ENCODE data around the gene LRIG1.

LRIG1 gene

DNA sequence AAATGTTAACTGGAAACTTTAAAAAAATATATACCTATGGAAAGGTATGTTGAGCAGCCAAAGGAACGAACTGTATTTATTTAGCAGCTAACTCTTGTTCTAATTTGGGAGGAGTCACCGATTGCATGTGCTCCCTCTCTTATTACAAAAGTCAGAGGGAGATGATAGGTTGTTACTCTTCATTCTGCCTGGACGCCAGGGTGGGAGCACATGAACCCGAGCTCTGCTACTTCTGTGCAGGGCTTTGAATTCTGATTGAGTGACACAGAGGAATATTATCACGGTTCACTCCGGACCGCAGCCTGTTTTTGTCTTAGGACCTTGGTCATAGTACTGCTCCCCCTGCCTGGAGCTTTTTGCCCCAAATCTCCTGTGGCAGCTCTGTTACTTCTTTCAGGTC is 36.9 kb upstream of the LRIG1 start:
- DNase-seq (ENCODE audit: low read depth, low spot score): no peak
- in situ Hi-C loops (cut with HindIII; ENCODE audit: low sequenced_read_pairs): no loop called here
- H3K4me3 ChIP-seq (ENCODE audit: low read depth, low read length): no peak overlapping the region
- TF ChIP-seq CTCF (IDR thresholded peaks at IDR 0.05; ENCODE audit: low read depth, low read length): no peak

GRCh38 chr3:66536791-66537190 is 36.0 kb upstream of the LRIG1 start:
- in situ Hi-C loops (cut with HindIII; ENCODE audit: low sequenced_read_pairs): no loop called here

GRCh38 chr3:66534304-66534845 is 33.6 kb upstream of the LRIG1 start:
- no peak for DNase-seq (ENCODE audit: low read depth, low spot score)
- TF ChIP-seq CTCF (IDR thresholded peaks at IDR 0.05; ENCODE audit: low read depth, low read length): no peak
- in situ Hi-C loops (cut with HindIII; ENCODE audit: low sequenced_read_pairs): no loop called here
- H3K4me3 ChIP-seq (ENCODE audit: low read depth, low read length): no peak overlapping the region

More at GRCh38 chr3:66536791-66537190, 36.0 kb upstream of the LRIG1 start:
- no peak for TF ChIP-seq CTCF (IDR thresholded peaks at IDR 0.05; ENCODE audit: low read depth, low read length)
- no peak for DNase-seq (ENCODE audit: low read depth, low spot score)
- H3K4me3 ChIP-seq (ENCODE audit: low read depth, low read length): no peak overlapping the region

DNA sequence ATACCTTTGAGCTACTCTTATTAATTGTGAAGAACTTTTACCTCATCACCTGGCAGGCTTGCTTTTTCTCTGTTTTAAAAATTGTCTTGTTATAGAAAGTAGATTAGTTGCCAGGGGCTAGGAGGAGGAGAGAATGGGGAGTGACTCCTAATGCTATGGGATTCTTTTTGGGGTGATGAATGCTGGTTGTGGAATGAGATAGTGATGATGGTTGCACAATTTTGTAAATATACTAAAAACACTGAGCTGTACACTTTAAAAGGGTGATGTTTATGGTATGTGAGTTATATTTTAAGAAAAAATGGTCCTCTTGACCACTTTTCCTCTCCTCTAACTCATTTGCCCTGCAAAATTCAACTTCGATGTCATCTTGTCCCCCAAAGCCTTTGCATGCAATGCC is 31.8 kb upstream of the LRIG1 start:
- DNase-seq (ENCODE audit: low read depth, low spot score): no peak
- no peak for TF ChIP-seq CTCF (IDR thresholded peaks at IDR 0.05; ENCODE audit: low read depth, low read length)
- no peak overlapping the region for H3K4me3 ChIP-seq (ENCODE audit: low read depth, low read length)
- in situ Hi-C loops (cut with HindIII; ENCODE audit: low sequenced_read_pairs): no loop called here

DNA sequence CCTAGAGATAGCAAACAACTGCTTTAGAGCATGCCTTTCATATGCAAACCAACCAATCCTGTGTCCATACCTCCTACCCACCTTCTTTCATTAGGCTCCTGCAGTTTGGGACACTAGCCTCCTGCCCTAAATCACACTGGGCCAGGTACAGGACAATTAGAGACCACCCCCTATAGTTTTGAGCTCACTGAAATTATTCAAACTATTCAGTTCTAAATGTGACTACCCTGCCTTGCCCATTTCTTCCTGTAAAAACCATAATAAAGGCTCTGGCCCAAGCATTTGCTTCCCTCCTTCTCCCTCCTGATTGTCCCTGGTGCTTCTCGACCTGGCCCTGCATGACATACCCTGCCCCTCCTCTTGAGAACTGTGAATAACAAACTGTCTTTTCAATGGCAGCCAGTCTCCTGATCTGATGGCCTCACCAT is 31.4 kb upstream of the LRIG1 start:
- no peak for TF ChIP-seq CTCF (IDR thresholded peaks at IDR 0.05; ENCODE audit: low read depth, low read length)
- DNase-seq (ENCODE audit: low read depth, low spot score): no peak
- in situ Hi-C loops (cut with HindIII; ENCODE audit: low sequenced_read_pairs): no loop called here
- no peak overlapping the region for H3K4me3 ChIP-seq (ENCODE audit: low read depth, low read length)

GRCh38 chr3:66531256-66531655 is 30.4 kb upstream of the LRIG1 start:
- H3K4me3 ChIP-seq (ENCODE audit: low read depth, low read length): no peak overlapping the region
- DNase-seq (ENCODE audit: low read depth, low spot score): no peak
- TF ChIP-seq CTCF (IDR thresholded peaks at IDR 0.05; ENCODE audit: low read depth, low read length): no peak
- in situ Hi-C loops (cut with HindIII; ENCODE audit: low sequenced_read_pairs): no loop called here

DNA sequence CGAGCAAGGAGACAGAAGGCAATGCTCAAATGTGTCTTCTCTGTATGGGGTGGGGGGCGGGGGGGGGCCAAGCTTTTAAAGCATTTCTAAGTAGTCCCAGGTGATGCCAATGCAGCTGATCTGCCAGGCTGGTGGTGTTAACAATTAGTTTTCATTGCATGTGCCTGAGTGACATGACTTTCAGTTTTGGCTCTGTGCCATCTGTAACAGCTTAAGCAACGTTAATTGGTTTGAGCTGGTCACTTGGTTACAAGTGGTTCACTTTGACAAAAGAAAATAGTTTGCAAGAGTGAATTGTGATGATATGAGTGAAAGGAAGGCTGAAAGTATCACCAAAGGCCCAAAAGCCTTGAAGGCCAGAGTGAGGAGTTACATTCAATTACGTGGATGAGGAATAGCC is 26.4 kb upstream of the LRIG1 start:
- DNase-seq (ENCODE audit: low read depth, low spot score): no peak
- no peak for TF ChIP-seq CTCF (IDR thresholded peaks at IDR 0.05; ENCODE audit: low read depth, low read length)
- in situ Hi-C loops (cut with HindIII; ENCODE audit: low sequenced_read_pairs): no loop called here
- no peak overlapping the region for H3K4me3 ChIP-seq (ENCODE audit: low read depth, low read length)

Data from astrocyte of the spinal cord (primary cell).